Measurements from ENCODE around the gene GPR87. TPM values are rescaled to one million over a fixed set of nuclear protein-coding genes. Genes with fewer than 3 reads are reported as not detected.

GPR87 gene
- total and polyA plus RNA-seq, 2 of the 4 experiments (the other 2 are of a cell fraction), result 0.26 to 0.36 TPM

- Histone ChIP-seq H4K91ac (ENCODE audit: insufficient read depth, low read depth, low read length) (no peak overlapping the region), H3K4me1 (ENCODE audit: control insufficient read depth, insufficient read depth, low read length) (peaks cover 3% of the 10 kb centered on the region; the same call in 1 of the 2 replicates), H3K9me3 (ENCODE audit: control insufficient read depth, insufficient read depth, low read length) (no peaks in the 10 kb centered on the region), H2BK20ac (ENCODE audit: low read depth, low read length) (peak overlapping the region; percentile 57; the same call in 1 of the 2 replicates), H2AK5ac (ENCODE audit: low read depth, low read length) (peak overlapping the region; percentile 33; the same call in 1 of the 2 replicates), H4K20me1 (ENCODE audit: insufficient read depth, low read length) (no peaks in the 10 kb centered on the region), H3K23ac (ENCODE audit: low read depth, low read length) (no peak overlapping the region), H3K27ac (ENCODE audit: insufficient read depth, low read length) (no peak overlapping the region), H3K14ac (replicated peaks; ENCODE audit: low read depth, low read length) (0 out of 2 replicates have a peak overlapping the region, but pooled peaks have one; percentile 35), H3K79me1 (ENCODE audit: low read depth in 1 of 2, low read length in 2 of 2) (no peaks in the 10 kb centered on the region), H3K9me1 (ENCODE audit: insufficient read depth, low read length) (no peaks in the 10 kb centered on the region; the same call in 1 of the 2 replicates), H4K5ac (ENCODE audit: low read depth, low read length) (peak overlapping the region; percentile 29; the same call in 1 of the 2 replicates), H2AK9ac (replicated peaks; ENCODE audit: low read depth, low read length, poor library complexity) (no peak overlapping the region), H3K27me3 (ENCODE audit: control insufficient read depth, insufficient read depth, low read length) (no peaks in the 10 kb centered on the region), H2AFZ (replicated peaks; ENCODE audit: low read length, poor library complexity) (no peak overlapping the region), H3K4me2 (ENCODE audit: low read depth, low read length) (no peak overlapping the region), H3K9ac (ENCODE audit: low read depth, low read length) (no peak overlapping the region), H3K4me3 (ENCODE audit: insufficient read depth, low read depth, low read length) (no peak overlapping the region), H3K18ac (ENCODE audit: low read depth, low read length) (peak overlapping the region; percentile 71; the same call in 1 of the 2 replicates), H4K8ac (ENCODE audit: low read depth in 2 of 2, low read length in 2 of 2) (no peak overlapping the region; a peak in 1 of 4 replicates), H2BK15ac (ENCODE audit: low read depth, low read length) (peak overlapping the region; percentile 15; the same call in 2 of the 3 replicates), H2BK5ac (ENCODE audit: low read depth, low read length, poor library complexity, severe bottlenecking) (no peak overlapping the region), H3K56ac (ENCODE audit: extremely low read depth, insufficient read depth, low read length) (no peak overlapping the region), H3K4ac (ENCODE audit: low read depth, low read length) (no peak overlapping the region), H2BK120ac (ENCODE audit: low read depth, low read length) (0 out of 2 replicates have a peak overlapping the region, but pooled peaks have one; percentile 4), H3K36me3 (ENCODE audit: control insufficient read depth, insufficient read depth, low read length) (no peaks in the 10 kb centered on the region)
- dilution Hi-C loops (cut with HindIII; ENCODE audit: low sequenced_read_pairs, unreplicated experiment) (no loop called here), intact Hi-C loops (cut with micrococcal nuclease) (no loop called here), in situ Hi-C loops (cut with MboI; ENCODE audit: low sequenced_read_pairs) (no loop called here)
- ChIA-PET CTCF (no interaction called here), POLR2A (ENCODE audit: unreplicated experiment) (no interaction called here)
- DNase-seq, result no peak
- TF ChIP-seq RAD21 (IDR thresholded peaks at IDR 0.05; ENCODE audit: low read length) (no peak), NFE2L2 (IDR thresholded peaks at IDR 0.05; ENCODE audit: low read depth, low read length) (no peak), CEBPB (IDR thresholded peaks at IDR 0.05; ENCODE audit: low read depth, low read length) (no peak), MAFK (IDR thresholded peaks at IDR 0.05; ENCODE audit: low read depth, low read length) (no peak), RCOR1 (IDR thresholded peaks at IDR 0.05; ENCODE audit: insufficient replicate concordance, low read length) (no peak), MXI1 (IDR thresholded peaks at IDR 0.05; ENCODE audit: borderline replicate concordance, low read depth, low read length) (no peak), CHD1 (IDR thresholded peaks at IDR 0.05; ENCODE audit: low read depth, low read length) (no peak)
- TF ChIP-seq, protein P1, sequence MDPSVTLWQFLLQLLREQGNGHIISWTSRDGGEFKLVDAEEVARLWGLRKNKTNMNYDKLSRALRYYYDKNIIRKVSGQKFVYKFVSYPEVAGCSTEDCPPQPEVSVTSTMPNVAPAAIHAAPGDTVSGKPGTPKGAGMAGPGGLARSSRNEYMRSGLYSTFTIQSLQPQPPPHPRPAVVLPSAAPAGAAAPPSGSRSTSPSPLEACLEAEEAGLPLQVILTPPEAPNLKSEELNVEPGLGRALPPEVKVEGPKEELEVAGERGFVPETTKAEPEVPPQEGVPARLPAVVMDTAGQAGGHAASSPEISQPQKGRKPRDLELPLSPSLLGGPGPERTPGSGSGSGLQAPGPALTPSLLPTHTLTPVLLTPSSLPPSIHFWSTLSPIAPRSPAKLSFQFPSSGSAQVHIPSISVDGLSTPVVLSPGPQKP (IDR thresholded peaks at IDR 0.05; ENCODE audit: borderline replicate concordance, low read depth, low read length), result no peak
- TF ChIP-seq, protein P2, sequence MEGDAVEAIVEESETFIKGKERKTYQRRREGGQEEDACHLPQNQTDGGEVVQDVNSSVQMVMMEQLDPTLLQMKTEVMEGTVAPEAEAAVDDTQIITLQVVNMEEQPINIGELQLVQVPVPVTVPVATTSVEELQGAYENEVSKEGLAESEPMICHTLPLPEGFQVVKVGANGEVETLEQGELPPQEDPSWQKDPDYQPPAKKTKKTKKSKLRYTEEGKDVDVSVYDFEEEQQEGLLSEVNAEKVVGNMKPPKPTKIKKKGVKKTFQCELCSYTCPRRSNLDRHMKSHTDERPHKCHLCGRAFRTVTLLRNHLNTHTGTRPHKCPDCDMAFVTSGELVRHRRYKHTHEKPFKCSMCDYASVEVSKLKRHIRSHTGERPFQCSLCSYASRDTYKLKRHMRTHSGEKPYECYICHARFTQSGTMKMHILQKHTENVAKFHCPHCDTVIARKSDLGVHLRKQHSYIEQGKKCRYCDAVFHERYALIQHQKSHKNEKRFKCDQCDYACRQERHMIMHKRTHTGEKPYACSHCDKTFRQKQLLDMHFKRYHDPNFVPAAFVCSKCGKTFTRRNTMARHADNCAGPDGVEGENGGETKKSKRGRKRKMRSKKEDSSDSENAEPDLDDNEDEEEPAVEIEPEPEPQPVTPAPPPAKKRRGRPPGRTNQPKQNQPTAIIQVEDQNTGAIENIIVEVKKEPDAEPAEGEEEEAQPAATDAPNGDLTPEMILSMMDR (conservative IDR thresholded peaks at IDR 0.05; ENCODE audit: low read depth, low read length), result no peak
- TF ChIP-seq, protein P3, sequence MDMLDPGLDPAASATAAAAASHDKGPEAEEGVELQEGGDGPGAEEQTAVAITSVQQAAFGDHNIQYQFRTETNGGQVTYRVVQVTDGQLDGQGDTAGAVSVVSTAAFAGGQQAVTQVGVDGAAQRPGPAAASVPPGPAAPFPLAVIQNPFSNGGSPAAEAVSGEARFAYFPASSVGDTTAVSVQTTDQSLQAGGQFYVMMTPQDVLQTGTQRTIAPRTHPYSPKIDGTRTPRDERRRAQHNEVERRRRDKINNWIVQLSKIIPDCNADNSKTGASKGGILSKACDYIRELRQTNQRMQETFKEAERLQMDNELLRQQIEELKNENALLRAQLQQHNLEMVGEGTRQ (IDR thresholded peaks at IDR 0.05; ENCODE audit: low read depth, low read length), result no peak
- ATAC-seq (ENCODE audit: low read depth), result no peak
- 100% methylated on average over 1 of the region's 6 CpGs; no CpG with 5 or more reads in 1 of the 2 experiments for WGBS, 2 experiments (ENCODE audit: extremely low coverage in 2 of 2, insufficient read length in 1 of 2)
- BruUV-seq (replicated peaks), result no TSS peak
These were observed 30.8 kb upstream of the GPR87 start for GRCh38 chr3:151347432-151347831.

Data from IMR-90 (cell line).